Suppressor macrophage treated with lipopolysaccharide for 4 hours (primary cell): ENCODE data around the gene SLC16A3.

Source experiments
- DNase-seq: peaks from one replicate; pipeline ENCODE4 v3.0.0-alpha.2; 2020

Gene SLC16A3

DNA sequence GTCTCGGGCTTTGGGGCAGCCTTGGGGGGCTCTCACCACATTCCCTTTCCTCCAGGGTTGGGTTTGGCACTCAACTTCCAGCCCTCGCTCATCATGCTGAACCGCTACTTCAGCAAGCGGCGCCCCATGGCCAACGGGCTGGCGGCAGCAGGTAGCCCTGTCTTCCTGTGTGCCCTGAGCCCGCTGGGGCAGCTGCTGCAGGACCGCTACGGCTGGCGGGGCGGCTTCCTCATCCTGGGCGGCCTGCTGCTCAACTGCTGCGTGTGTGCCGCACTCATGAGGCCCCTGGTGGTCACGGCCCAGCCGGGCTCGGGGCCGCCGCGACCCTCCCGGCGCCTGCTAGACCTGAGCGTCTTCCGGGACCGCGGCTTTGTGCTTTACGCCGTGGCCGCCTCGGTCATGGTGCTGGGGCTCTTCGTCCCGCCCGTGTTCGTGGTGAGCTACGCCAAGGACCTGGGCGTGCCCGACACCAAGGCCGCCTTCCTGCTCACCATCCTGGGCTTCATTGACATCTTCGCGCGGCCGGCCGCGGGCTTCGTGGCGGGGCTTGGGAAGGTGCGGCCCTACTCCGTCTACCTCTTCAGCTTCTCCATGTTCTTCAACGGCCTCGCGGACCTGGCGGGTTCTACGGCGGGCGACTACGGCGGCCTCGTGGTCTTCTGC is 8.4 kb downstream of the SLC16A3 start:
- no peak for DNase-seq

DNA sequence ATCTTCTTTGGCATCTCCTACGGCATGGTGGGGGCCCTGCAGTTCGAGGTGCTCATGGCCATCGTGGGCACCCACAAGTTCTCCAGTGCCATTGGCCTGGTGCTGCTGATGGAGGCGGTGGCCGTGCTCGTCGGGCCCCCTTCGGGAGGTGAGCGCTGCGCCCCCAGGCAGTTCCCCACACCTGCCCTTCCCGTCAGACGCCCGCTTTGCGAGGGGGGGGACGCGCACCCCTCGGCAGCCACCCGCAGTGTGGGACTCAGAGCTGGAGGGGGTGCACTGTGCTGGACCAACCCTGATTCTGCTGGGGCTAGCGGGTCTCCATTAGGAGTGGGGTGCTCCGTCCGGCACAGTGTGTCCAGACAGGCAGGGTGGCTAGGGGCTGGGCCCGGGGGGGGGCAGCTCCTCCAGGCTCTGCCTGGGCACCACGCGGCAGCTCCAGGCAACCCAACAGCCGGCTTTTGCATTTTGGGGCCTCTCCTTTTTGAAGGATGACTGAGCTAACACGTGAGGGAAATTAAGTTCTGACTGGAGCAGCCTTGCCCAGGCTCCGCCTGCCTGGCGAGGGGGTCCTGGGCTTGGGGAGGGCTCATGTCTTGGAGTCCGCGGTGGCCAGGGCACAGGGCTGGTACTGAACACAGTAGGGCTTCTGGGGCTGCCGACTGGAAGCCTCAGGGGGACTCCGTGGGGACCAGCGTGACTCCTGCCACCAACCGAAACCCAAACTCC is 9.1 kb downstream of the SLC16A3 start:
- no peak for DNase-seq

DNA sequence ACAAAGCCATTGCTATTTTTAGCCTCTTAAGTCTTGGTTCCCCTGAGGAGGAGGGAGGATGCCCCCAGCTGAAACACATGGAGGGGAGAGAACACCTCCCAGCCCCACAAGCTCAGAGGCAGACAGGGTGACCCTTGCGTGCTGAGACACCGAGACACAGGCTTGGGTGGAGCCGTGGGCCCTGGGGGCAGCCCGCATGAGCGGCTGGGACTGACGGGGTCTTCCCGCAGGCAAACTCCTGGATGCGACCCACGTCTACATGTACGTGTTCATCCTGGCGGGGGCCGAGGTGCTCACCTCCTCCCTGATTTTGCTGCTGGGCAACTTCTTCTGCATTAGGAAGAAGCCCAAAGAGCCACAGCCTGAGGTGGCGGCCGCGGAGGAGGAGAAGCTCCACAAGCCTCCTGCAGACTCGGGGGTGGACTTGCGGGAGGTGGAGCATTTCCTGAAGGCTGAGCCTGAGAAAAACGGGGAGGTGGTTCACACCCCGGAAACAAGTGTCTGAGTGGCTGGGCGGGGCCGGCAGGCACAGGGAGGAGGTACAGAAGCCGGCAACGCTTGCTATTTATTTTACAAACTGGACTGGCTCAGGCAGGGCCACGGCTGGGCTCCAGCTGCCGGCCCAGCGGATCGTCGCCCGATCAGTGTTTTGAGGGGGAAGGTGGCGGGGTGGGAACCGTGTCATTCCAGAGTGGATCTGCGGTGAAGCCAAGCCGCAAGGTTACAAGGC is 9.8 kb downstream of the SLC16A3 start:
- peak; percentile 81 for DNase-seq

DNA sequence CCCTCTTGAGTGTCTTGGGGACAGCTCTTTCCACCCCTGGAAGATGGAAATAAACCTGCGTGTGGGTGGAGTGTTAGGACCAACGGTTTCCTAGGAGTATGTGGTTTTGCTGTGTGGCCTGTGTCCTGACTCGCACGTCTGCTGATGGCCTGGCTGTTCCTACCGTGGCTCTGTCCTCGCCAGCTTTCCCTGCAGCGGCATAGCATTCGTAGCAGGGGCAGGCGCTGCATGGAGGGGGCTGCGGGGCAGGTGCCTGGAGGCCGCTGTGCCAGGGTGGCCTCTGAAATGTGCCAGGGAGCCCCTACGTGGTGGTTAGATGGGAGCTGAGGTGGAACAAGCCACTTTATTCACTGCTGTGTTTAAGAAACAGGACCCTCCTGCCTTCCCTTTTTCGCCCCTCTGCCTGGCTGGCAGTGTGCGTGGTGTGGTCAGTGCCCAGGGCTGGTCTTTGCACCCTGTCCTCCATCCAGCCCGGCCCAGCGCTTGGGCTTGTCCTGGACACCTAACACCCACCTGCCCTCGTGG is 10.6 kb downstream of the SLC16A3 start:
- DNase-seq: no peak

DNA sequence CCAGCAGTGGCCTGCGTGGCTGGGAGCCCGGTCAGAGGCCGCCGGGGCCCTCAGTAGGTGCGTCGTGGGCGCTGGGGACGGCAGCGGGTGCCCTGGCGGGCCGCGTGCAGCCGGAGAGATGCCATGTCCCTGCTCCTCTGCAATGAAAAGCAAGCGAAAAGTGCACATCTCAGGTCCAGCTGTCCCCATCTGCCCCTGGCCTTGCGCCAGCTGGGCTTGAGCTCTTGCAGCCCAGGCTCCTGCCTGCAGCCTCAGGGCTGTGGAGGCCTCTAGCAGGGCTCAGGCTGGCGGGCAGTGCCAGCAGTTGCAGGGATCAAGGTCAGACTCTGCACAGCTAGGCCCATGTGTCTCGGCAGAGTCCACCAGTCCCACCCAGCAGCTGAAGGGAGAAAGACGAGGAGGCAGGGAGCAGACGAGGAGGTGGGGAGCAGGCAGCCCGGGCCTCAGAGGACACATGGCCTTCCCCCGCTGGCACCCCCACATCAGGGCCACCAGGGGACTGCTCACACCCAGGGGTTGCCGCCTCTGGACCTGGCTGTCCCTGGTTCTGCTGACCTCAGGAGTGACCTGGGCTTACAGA is 11.2 kb downstream of the SLC16A3 start:
- no peak for DNase-seq

DNA sequence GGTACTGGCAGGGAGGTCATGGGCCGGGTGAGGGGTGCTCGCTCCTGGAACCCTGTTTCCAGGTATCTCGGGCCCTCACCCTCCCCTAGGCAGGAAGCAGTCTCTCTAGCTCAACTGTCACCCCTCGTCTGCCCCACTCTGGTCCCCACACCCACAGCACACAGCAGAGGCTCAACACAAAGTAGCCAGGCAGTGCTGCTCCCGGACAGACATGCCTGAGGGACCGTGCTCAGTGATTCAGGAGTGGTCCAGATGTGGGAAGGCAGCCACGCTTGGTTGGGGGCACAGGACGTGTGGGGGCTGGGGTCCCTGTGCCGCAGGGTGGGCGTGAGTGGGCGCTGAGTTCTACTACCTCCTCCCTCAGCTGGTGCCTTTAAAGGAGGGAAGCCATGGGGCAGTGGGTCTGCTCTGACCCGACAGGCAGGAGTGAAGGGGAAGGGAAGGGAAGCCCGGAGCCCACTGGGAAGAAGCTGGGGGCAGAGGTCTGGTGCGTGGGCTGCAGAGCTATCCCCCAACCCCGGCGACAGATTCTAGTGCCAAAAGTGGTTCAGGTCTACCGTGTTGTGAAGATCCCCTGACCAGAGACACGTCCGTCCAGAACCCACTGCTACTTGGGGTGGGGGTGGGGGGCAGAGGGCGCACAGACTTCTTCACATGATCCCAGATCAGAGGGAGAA is 11.8 kb downstream of the SLC16A3 start:
- no peak for DNase-seq

DNA sequence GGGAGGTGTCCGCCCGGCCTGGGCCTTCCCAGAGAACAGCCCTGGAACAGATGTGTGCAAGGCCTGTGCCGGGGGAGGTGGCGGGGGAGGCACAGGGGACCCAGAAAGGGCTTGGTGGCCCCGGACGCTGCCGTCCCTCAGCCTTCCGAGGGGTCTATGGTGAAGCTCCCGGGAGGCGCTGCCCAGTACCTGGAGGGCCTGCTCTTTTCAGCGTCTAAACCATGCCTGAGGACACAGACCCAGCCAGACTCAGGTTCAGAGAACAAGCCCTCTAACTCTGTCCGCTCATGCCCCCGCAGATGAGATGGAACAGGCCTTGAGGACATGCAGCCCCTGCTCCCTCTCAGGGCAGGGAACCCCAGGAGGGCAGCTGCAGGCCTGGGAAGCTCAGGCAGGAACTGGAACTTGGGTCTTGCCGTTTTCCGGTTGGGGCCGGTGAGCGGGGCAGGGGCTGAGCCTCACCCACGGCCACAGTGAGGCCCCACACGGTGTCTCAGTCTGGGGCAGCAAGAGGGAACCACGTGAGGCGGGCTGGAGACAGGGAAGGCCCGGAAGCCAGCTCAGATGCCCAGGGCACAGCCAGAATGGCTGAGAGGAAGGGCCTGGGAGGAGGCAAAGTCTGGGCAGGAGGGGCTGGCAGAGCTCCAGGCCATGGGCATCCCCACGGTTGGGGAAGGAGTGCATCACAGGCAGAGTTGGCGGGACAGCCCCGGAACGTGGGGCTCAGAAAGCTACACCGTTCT is 12.5 kb downstream of the SLC16A3 start:
- peak; percentile 92 for DNase-seq

DNA sequence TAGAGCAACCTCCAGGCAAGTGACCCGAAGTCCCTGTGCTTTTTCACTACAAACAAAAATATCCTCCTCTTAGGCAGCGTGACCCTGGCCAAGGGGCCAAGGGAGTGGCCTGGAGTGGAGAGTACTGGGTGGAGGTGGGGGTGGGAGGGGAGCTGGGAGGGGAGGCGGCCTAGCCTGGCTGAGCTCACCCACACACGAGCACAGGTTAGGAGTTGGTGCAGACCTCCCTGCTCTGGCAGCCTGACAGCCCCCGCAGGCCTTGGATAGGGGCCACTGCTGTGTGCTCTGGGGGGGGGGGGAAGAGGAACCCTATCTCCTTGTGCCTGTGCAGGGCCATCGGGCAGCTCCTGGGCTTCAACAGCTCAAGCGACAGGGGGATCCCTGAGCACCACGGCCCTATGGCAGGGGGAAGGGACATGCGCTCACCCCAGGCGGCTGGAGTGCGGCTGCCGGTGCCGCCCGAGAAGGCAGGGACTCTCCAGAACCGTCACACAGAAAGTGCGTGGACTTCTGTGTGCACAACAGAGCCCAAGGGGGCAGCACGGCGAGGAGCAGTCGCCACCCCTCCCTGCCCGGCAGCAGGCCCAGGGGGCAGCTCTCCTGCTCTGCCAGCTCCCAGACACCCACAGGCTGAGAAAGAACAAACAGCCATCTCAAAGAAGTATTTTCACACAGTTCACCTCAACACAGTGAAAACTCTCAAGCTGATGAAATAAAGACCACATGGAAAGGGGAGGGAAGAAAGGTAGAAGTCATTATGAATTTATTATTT is 13.3 kb downstream of the SLC16A3 start:
- no peak for DNase-seq

DNA sequence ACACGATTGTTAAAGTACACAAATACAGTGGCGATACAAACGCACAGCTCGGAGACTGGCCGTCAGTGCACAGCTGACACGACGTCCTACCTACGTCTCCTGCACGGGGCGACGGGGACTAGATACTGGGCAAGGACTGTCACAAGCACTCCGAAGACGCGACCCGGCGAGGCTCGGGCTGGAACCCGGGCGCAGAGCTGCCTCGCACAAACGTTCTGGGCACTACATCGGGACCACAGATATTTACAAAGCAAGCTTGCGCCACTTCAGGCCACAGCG is 13.8 kb downstream of the SLC16A3 start:
- DNase-seq: no peak

DNA sequence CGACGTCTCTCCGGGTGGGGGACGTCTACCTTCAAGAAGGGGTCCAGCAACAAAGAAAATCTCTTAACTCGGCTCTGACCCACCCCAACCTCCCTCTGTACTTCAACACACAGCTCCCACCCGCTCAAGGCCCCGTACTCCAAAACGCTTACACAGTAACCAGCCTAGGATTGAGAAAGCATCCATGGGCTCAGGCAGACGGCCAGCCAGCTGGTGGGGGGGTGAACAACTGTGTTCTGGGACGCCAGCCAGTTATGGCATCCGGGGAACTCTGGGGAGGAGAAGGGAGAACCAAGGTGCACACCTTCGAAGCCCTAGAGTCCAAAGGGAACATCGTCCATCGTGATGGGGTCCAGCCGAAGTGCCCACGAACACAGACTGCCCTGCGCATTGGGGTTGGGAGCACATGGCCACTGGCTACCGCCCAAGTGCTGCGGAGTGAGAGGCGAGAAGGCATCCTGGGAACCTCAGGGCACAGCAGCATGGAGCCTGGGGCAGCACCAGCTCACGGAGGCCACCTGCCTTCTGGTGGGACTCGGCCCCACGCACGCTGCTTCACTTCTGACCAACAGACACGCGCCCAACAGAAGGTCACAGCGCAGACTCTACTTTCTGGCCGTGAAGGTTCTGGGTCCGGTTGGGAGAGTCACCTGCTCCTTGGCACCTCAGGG is 14.3 kb downstream of the SLC16A3 start:
- no peak for DNase-seq

DNA sequence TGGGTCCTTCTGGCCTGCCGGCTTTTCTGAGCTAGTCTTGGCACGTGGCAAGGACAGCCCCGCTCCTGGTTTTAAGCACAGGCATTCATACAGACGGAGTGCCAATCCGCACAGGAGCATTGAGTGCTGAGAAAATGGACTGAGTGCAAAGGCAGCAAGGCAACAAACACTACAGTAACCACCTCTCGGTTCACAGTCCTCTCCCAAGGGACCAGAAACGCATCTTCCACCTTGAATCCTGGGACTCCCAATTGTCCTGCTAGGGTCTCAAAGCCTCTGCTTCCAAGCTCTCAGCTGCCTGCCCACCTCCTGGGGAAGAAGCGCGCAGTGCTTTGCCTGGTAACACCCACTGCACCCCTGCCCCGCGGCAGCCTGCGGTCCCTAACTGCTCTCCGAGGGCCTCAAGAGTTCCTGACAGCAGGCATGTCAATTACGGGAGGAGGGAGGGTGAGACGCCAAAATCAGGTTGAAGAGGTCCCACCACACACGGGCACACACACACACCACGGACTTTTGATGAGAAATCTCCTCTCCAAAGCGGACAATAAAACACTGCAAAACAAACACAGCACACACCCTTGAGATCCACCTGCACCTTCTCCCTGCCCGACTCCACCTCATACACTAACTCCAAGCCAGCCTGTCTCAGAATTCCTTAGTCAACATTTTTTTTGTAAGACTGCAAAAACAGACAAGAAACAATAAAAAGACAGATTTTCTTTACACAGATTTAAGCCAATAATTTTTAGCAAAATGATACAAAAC is 15.0 kb downstream of the SLC16A3 start:
- DNase-seq: no peak

DNA sequence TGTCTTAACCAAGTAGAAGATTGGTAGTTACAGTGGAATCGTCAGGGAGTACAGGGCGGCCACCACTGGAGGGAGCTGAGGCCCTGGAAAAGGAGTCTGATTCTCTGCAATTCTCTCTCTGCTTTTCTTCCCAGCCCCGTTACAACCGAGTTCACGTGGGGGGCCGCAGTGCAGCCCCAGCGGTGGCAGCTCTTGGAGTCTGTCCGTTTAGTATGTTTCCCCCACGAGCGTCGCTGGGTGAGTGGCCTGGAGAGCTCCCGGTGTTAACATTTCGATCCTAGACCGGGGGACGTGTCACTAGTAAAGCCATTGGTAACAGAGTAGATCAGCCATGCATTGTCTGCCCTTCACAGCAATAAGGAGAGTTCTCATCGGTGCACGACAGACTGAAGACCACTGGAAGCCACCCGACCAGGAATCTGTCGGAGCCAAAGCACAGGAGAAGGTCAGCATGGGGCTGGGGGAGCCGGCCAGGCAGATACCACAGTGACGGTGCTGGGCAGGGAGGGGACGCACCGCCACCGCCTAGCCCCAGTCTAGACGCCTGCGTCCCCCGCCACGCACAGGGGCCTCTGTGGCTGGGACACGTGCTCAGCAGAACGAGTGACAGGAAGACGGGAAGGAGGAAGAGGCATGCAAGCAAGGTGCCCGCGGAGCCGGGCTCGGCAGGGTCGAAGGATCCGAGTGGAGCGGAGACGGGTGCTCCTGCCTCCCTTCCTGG is 15.7 kb downstream of the SLC16A3 start:
- DNase-seq: no peak

DNA sequence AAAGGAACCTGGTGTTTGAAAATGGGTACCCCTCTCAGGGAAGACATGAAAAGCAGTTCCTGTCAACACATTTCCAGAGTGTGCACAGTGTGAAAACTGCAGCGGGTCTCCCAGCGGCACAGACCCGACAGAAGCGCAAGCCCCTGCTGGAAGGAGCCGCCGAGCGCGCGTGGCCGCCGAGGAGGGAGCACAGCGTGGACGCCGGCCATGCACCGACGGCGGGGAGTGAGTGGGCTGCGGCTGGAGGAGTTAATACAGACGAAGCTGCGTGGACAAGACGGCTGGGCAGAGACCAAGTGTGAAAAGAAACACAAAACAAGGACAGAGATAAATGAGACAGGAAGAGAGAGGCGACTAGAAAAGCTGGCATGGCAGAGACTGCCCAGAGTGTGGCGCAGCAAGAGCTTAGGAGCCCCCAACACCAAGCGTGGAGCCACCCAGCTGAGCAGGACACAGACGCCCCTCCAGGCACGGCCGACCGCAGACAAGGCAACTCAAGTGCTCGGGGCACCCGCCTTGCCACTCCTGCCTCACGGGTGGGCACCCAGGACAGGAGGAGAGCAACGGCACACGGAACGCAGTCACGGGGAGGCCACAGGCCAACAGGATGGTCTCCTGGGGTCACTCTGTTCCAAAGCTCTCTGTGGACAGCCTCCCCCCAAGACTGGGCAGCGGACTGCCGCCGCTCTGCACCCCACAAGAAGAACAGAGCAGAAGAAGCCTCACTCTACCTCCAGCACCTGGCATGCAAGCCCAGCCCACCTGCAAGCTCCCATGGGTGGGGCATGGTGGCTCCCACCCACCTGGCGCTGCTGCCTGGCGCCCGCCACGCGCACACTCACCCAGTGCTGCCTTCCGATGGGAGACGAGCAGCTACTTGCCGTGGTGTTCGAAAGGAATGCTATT is 16.5 kb downstream of the SLC16A3 start:
- DNase-seq: no peak

DNA sequence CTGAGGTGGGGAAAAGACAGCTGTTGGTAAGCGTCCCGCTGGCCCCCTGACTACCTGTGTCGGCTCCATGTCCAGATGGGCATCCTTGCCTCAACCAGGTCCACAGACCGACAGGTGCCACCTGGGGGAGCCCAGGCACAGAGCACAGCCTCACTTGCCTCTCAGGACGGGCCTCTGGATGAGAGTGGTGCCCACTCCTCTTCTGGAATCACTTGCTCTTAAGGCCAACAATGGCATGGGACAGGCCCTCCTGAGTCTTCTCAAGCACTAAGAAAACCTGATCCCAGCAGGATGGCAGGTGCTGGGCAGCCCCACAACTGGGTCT is 17.2 kb downstream of the SLC16A3 start:
- DNase-seq: no peak

DNA sequence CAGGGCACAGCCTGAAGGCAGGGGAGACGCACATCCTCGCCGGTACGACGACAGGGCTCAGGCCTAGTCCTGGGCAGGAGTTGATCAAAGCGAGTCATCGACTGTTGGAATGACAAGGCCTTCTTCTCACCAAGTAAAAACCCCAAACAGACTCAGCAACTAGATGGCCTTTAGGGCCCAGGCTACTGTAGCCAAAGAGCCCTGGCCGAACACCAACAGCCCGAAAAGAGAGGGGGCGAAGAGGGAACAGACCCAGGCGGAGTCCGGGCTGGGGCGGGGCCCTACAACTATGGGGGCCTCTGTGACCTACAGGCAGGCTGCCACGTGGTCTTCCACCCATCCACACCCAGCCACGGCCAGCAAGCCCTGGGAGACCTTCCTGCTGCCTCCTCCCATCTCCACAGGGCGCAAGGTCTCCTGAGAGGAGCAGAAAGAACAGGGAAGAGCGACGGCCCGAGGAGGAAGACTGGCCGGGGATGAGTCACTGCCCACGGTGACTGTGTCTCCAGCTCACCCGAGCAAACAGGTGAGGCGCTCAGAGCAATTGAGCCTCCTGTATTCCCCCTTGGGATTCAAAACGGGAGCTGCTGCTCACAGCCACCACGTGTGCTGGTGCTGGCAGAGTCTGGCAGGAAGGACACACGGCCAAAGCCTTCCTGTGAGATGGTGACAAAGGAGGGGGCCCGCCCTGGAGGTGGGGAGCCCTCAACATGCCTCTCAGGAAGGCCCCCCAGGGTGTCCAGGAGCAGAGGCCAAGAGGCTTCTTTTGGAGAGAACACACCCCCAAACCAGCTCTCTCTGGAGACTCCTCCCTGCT is 17.7 kb downstream of the SLC16A3 start:
- DNase-seq: no peak

DNA sequence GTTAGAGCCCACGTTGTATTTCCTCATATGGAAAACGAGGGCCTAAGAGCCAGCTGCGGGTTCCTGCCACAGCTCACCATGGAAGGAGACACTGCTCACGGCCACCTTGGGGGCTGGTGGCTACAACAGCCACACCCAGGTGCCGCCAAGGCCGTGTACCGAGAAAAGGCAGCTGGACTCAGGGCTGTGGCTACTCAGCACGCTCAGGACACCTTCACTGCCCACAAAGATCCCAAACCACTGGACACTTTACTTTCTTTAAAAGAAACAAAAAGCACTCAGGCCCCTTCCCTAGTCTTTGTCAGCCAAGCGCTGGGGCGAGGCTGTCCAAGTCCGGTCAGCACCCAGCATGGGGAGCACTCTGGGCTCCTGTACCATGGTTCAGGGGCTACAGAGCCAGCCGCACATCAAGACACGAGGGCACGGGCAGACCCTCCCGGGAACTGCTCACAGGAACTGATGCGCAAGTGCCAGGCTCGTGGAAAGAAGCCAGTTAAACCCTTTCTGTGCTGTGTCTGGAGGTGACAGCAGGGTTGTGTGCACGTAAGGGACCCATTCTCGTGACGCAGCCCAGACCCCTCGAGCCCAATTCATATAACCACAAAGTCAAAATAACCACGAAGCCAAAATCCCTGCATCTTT is 18.5 kb downstream of the SLC16A3 start:
- no peak for DNase-seq
